GM12872 (cell line): ENCODE measurements around the gene ROBO1.

Experiments used
- TF ChIP-seq, protein P1 (sequence below): IDR thresholded peaks from 3 replicates; pipeline ENCODE4 v1.5.1; 2011; ENCODE audit warnings: low read depth, mild to moderate bottlenecking, low read length, moderate library complexity; ENCODE audit not compliant: insufficient read depth

The ROBO1 gene

DNA sequence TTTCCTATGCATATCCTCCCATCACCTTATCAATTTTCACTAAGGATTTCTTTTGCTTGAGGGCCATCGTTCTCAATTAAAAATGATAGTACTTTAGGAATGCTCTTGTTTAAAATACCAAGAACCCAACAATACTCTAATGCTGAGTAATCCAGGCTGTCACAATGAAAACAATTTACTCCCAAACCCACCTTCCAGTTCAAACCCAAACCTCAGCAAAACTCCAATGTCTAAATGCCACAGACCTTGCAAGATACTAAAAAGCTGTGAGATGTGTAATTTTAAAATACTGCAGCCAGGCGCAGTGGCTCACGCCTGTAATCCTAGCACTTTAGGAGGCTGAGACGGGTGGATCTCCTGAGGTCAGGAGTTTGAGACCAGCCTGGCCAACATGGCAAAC is 889.8 kb downstream of the ROBO1 start:
- TF ChIP-seq, protein P1, sequence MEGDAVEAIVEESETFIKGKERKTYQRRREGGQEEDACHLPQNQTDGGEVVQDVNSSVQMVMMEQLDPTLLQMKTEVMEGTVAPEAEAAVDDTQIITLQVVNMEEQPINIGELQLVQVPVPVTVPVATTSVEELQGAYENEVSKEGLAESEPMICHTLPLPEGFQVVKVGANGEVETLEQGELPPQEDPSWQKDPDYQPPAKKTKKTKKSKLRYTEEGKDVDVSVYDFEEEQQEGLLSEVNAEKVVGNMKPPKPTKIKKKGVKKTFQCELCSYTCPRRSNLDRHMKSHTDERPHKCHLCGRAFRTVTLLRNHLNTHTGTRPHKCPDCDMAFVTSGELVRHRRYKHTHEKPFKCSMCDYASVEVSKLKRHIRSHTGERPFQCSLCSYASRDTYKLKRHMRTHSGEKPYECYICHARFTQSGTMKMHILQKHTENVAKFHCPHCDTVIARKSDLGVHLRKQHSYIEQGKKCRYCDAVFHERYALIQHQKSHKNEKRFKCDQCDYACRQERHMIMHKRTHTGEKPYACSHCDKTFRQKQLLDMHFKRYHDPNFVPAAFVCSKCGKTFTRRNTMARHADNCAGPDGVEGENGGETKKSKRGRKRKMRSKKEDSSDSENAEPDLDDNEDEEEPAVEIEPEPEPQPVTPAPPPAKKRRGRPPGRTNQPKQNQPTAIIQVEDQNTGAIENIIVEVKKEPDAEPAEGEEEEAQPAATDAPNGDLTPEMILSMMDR = no peak

DNA sequence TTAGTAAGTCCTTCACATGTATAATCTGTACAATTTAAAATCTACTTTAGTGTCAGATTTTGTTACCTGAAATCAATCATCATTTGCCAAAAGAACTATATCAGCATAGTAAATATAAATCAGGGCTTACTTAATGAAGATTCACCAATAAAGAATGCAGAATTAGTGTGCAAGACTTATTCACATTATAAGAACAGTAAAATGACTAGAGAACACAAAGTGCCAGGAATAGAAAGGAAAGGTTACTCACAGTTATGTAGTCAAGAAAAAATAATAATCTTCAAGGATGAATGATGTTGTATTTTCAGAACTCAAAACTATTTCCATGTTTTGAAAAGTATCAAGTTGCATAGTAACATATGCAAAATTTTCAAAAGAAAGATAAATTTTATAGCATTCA is 891.9 kb downstream of the ROBO1 start:
- TF ChIP-seq, protein P1 = no peak

DNA sequence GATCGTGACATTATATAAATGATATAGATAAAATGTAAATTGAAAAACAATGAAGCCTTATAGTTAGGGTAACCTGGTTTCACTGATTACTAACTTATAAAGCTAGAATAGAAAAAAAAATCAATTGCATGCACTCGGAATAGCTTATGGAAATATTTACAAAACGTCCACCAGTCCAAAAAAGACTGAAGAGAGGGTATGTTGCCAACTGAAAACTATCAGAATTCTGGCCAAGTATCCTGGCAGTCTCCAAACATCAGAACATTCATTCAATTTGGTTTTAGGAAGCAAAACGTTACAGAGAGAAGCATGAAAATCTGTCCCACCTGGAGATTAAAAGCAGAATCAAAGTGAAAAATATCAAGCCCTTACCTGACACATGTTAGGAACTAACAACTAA is 892.4 kb downstream of the ROBO1 start:
- TF ChIP-seq, protein P1 = no peak

DNA sequence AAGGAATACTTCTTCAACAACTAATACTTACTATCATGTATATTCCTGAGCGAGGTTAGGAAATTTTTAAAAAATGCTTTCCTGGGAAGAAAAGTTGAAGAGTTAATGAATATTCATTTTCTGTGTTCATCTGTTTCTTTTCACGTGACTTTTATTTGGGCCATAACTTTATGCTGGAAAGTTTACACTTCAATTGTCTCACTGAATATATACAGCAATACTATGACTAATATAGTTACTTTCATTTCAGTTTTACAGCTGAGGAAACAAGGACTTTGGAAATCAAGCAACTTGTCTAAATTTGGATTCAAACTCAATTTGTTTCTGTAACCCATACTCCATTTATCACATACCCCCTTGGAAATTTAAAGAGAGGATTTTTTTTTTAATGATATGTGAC is 894.2 kb downstream of the ROBO1 start:
- TF ChIP-seq, protein P1 = no peak

DNA sequence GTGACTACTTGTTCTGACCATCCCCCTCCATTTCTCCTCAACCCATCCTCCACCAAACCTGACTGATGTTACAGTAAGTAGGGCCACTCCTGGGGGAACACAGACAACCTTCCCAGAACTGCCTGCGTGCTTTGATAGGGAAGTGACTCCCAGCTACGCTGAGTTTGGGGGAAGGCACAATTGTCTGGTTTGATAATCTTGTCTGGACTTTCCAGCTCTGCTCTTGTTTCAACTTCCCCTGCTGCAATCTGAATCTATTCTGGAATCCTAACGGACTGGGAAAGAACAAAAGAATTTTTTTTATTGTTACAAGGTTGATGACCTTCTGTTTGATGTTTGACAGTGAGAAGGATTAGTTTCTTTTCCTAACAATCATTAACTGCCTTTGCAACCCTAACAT is 895.6 kb downstream of the ROBO1 start:
- TF ChIP-seq, protein P1 = no peak

DNA sequence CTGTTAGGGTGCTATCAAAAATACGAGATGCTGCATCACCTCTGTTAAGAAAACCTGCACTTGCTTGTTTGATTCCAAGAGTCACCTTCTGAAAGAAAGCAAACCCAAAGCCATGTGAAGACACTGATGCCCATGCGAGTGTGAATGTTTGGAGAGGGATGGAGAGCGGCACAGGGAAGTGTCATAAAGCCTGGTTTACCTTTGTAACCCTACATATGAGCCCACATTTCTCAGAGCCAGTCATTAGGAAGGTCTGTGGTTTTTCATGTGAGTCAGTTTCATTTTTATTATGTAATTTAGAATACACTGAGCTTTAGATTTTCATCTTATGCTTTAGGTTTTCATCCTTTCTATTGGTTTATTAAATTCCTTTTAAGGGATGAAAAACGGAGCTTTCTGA is 896.8 kb downstream of the ROBO1 start:
- TF ChIP-seq, protein P1 = no peak

DNA sequence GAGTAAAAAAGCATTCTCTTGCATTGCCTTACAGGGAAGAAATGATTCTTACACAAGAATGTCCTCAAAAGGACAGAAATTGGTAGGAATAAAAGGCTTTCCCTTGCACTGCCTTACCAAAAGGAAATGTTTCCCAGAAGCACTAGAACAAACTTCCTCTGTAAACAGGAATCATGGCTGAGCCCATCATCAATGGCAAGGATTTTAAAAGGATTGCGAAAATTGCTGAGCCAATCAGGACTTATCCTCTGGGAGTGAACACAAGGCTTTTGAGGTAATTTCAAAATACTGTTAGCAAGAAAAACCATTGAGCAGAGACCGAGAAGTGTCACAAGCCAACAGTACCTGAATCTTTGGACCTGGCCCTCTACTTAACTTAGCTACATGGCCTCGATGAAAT is 897.3 kb downstream of the ROBO1 start:
- TF ChIP-seq, protein P1 = no peak

DNA sequence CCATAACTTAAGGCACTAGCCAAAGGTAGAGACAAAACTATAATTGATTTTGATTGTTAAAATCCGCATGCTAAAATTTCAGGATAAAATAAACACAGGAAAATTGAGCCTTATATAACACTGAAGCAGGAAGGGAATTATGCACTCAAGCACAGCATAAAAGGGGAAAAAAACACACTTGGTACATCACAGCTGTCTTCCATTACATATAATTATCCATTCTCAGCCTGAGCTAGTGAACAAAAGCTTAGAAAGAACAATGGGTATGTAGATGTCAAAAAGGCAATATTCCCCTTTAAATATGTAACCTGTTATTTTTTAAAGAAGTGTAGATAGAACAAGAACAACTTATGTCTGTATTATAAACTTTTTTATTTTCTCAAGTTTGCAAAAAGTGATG is 899.2 kb downstream of the ROBO1 start:
- TF ChIP-seq, protein P1 = no peak
